ENCODE results near the gene WASHC2A. TPM values are rescaled to one million over a fixed set of nuclear protein-coding genes. Genes with fewer than 3 reads are reported as not detected.
"Not testable (repeated sequence)": the region's sequence is repeated elsewhere in the genome, so short reads cannot be mapped to it uniquely, and the experiment has no call there.

WASHC2A gene
- total and polyA plus RNA-seq, 2 of the 13 experiments (the other 11 are each of a cell fraction or from before 2014, with no cell fraction given), result 22.8 to 29.6 TPM

- peak; percentile 45 for DNase-seq (ENCODE audit: low spot score)
- in situ Hi-C loops (cut with HindIII; ENCODE audit: extremely low pct_ligation_motif_present, low pct_unique_long_range_greater_than_20kb); FAIRE-seq; POLR2A ChIA-PET; intact Hi-C loops (cut with micrococcal nuclease; ENCODE audit: unreplicated experiment); H3K36me3 ChIP-seq (replicated peaks in 1 of 2; ENCODE audit: control insufficient read depth in 1 of 2, insufficient read depth in 2 of 2, low read length in 2 of 2); H2AFZ ChIP-seq (ENCODE audit: low read length); H3K4me3 ChIP-seq (replicated peaks in 1 of 3; ENCODE audit: insufficient read depth in 1 of 3, low read depth in 2 of 3, low read length in 3 of 3); BruUV-seq (replicated peaks); H3K4me2 ChIP-seq (ENCODE audit: low read depth, low read length); CTCF ChIA-PET (ENCODE audit: low intra/inter-chr PET ratio, low total read pairs); H3K79me2 ChIP-seq (ENCODE audit: insufficient read depth, low read length); H3K4me1 ChIP-seq (ENCODE audit: insufficient read depth, low read length); H3K9me3 ChIP-seq (ENCODE audit: low read length); H3K9ac ChIP-seq (ENCODE audit: insufficient read depth, low read depth, low read length); H3K27ac ChIP-seq (ENCODE audit: extremely low read length, insufficient read depth, low read length); H4K20me1 ChIP-seq (ENCODE audit: insufficient read depth, low read length); H3K27me3 ChIP-seq (ENCODE audit: control insufficient read depth in 1 of 2, insufficient read depth in 2 of 2, low read length in 2 of 2): not testable (repeated sequence)
- TF ChIP-seq HMG20A (CRISPR knock-in tag; IDR thresholded peaks at IDR 0.05; ENCODE audit: borderline replicate concordance) (0 out of 2 replicates have a peak, but pooled peaks have one; percentile 16), FOSL2 (CRISPR knock-in tag; IDR thresholded peaks at IDR 0.05) (peak; percentile 68), ZNF7 (CRISPR knock-in tag; IDR thresholded peaks at IDR 0.05) (0 out of 2 replicates have a peak, but pooled peaks have one; percentile 33)
- 0% methylated on average over 1 of the region's 1 CpG for WGBS (ENCODE audit: low lambda C conversion rate)
- ATAC-seq, result peak; percentile 54; the same call in 2 of the 3 replicates
Measured at GRCh38 chr10:50169506-50169905, 101.8 kb downstream of the WASHC2A start.

GRCh38 chr10:50174788-50175525 is 107.2 kb downstream of the WASHC2A start:
- H3K27me3 ChIP-seq (ENCODE audit: control insufficient read depth in 1 of 2, insufficient read depth in 2 of 2, low read length in 2 of 2); H3K27ac ChIP-seq (ENCODE audit: extremely low read length, insufficient read depth, low read length); H3K4me1 ChIP-seq (ENCODE audit: insufficient read depth, low read length); ATAC-seq; H3K9me3 ChIP-seq (ENCODE audit: low read length); BruUV-seq (replicated peaks); H3K36me3 ChIP-seq (replicated peaks in 1 of 2; ENCODE audit: control insufficient read depth in 1 of 2, insufficient read depth in 2 of 2, low read length in 2 of 2); H2AFZ ChIP-seq (ENCODE audit: low read length); DNase-seq (ENCODE audit: low spot score); FAIRE-seq; in situ Hi-C loops (cut with HindIII; ENCODE audit: extremely low pct_ligation_motif_present, low pct_unique_long_range_greater_than_20kb); H3K9ac ChIP-seq (ENCODE audit: insufficient read depth, low read depth, low read length); H3K4me3 ChIP-seq (replicated peaks in 1 of 3; ENCODE audit: insufficient read depth in 1 of 3, low read depth in 2 of 3, low read length in 3 of 3); intact Hi-C loops (cut with micrococcal nuclease; ENCODE audit: unreplicated experiment); H3K79me2 ChIP-seq (ENCODE audit: insufficient read depth, low read length); H3K4me2 ChIP-seq (ENCODE audit: low read depth, low read length); POLR2A ChIA-PET; CTCF ChIA-PET (ENCODE audit: low intra/inter-chr PET ratio, low total read pairs); H4K20me1 ChIP-seq (ENCODE audit: insufficient read depth, low read length); TF ChIP-seq ATF7 (CRISPR knock-in tag; IDR thresholded peaks at IDR 0.05): not testable (repeated sequence)
- TF ChIP-seq ATF7 (IDR thresholded peaks at IDR 0.05), result peak; percentile 40; the same call in 1 of the 2 replicates
- WGBS (ENCODE audit: low lambda C conversion rate), result 39% methylated on average over 3 of the region's 3 CpGs

Other genes with a start within 250 kb of the WASHC2A start
- 36.8 and 37.2 TPM in 2 replicates for gene PARG, start 125.9 kb upstream of the WASHC2A start, total RNA-seq (2016; rRNA removed; fragmentation: Illumina TruSeq; extraction: Trizol)
- gene PARG, start 125.9 kb upstream of the WASHC2A start, polyA plus RNA-seq (2011; rRNA removed), result 11.4 and 12.4 TPM in 2 replicates
- 9.6 and 13.0 TPM in 2 replicates for gene TIMM23B, start 125.9 kb upstream of the WASHC2A start, total RNA-seq (2016; rRNA removed; fragmentation: Illumina TruSeq; extraction: Trizol)
- gene TIMM23B, start 125.9 kb upstream of the WASHC2A start, polyA plus RNA-seq (2011; rRNA removed), result 10.8 and 12.5 TPM in 2 replicates
- 2.9 and 7.7 TPM in 2 replicates for gene AGAP6, start 79.5 kb upstream of the WASHC2A start, total RNA-seq (2016; rRNA removed; fragmentation: Illumina TruSeq; extraction: Trizol)
- 19.5 and 21.9 TPM in 2 replicates for gene AGAP6, start 79.5 kb upstream of the WASHC2A start, polyA plus RNA-seq (2011; rRNA removed)
- 8.9 and 16.0 TPM in 2 replicates for gene ASAH2, start 183.6 kb downstream of the WASHC2A start, total RNA-seq (2016; rRNA removed; fragmentation: Illumina TruSeq; extraction: Trizol)
- gene ASAH2, start 183.6 kb downstream of the WASHC2A start, polyA plus RNA-seq (2011; rRNA removed), result 14.8 and 17.9 TPM in 2 replicates

Measured in HepG2 (cell line).